ENCODE results near the gene KLC1.

DNA sequence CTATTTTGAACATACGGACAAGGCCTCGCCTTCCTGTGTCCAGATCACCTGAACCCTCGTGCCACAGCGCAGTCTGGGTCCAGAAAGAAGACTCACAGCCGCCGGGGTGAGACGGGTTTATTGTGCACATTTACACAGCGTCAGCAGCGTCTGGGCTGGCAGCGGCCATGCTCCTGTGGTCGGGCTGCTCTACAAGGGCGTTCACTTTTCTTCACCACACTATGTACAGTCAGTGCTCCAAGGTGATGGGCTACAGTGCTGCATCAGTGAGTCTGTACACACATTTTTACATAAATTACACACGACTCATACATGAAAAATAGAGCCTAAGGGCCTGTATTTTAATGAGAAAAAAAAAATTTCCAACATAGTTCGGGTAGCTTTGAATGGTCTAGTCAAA, 104.6 kb downstream of the KLC1 start:
- TF ChIP-seq, protein P1, sequence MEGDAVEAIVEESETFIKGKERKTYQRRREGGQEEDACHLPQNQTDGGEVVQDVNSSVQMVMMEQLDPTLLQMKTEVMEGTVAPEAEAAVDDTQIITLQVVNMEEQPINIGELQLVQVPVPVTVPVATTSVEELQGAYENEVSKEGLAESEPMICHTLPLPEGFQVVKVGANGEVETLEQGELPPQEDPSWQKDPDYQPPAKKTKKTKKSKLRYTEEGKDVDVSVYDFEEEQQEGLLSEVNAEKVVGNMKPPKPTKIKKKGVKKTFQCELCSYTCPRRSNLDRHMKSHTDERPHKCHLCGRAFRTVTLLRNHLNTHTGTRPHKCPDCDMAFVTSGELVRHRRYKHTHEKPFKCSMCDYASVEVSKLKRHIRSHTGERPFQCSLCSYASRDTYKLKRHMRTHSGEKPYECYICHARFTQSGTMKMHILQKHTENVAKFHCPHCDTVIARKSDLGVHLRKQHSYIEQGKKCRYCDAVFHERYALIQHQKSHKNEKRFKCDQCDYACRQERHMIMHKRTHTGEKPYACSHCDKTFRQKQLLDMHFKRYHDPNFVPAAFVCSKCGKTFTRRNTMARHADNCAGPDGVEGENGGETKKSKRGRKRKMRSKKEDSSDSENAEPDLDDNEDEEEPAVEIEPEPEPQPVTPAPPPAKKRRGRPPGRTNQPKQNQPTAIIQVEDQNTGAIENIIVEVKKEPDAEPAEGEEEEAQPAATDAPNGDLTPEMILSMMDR (IDR thresholded peaks at IDR 0.05) = no peak
- no peak for TF ChIP-seq POLR2A (IDR thresholded peaks at IDR 0.05)
- TF ChIP-seq POLR2AphosphoS5 (IDR thresholded peaks at IDR 0.05) = no peak
